ENCODE data around the gene EFCAB8. TPM values are rescaled to one million over a fixed set of nuclear protein-coding genes. Genes with fewer than 3 reads are reported as not detected.

The EFCAB8 gene
- total RNA-seq, 4 donors from 2014 or later, result 1.4 to 1.5 TPM; not detected in 2

- Histone ChIP-seq H3K4me3 (no peak overlapping the region), H3K4me1 (no peaks in the 10 kb centered on the region), H3K27me3 (no peaks in the 10 kb centered on the region), H3K27ac (no peak overlapping the region), H3K36me3 (no peaks in the 10 kb centered on the region), H3K9me3 (no peaks in the 10 kb centered on the region)
- intact Hi-C loops (cut with DNase I; ENCODE audit: low total_unique reads), result no loop called here
- no peak for TF ChIP-seq CTCF (IDR thresholded peaks at IDR 0.05)
- TF ChIP-seq POLR2A (IDR thresholded peaks at IDR 0.05), result no peak
- no peak for DNase-seq
These were observed 23.8 kb upstream of the EFCAB8 start for GRCh38 chr20:32834972-32835371.

GRCh38 chr20:32837157-32837556, 21.6 kb upstream of the EFCAB8 start:
- Histone ChIP-seq H3K27me3 (no peaks in the 10 kb centered on the region), H3K4me3 (no peak overlapping the region), H3K27ac (no peak overlapping the region), H3K9me3 (no peaks in the 10 kb centered on the region), H3K36me3 (no peaks in the 10 kb centered on the region), H3K4me1 (no peaks in the 10 kb centered on the region)
- intact Hi-C loops (cut with DNase I; ENCODE audit: low total_unique reads), result no loop called here
- DNase-seq, result no peak
- no peak for TF ChIP-seq CTCF (IDR thresholded peaks at IDR 0.05)
- TF ChIP-seq POLR2A (IDR thresholded peaks at IDR 0.05), result no peak

GRCh38 chr20:32839227-32839981, 19.3 kb upstream of the EFCAB8 start:
- intact Hi-C loops (cut with DNase I; ENCODE audit: low total_unique reads), result no loop called here
- no peaks in the 10 kb centered on the region for H3K9me3 ChIP-seq
- no peaks in the 10 kb centered on the region for H3K36me3 ChIP-seq
- no peak for DNase-seq
- H3K4me1 ChIP-seq, result no peaks in the 10 kb centered on the region
- H3K27ac ChIP-seq, result no peak overlapping the region
- H3K4me3 ChIP-seq, result no peak overlapping the region
- TF ChIP-seq POLR2A (IDR thresholded peaks at IDR 0.05) (no peak), CTCF (IDR thresholded peaks at IDR 0.05) (no peak)
- no peaks in the 10 kb centered on the region for H3K27me3 ChIP-seq

GRCh38 chr20:32839982-32840285, 18.8 kb upstream of the EFCAB8 start:
- Histone ChIP-seq H3K9me3 (no peaks in the 10 kb centered on the region), H3K4me1 (no peaks in the 10 kb centered on the region), H3K27ac (no peak overlapping the region), H3K4me3 (no peak overlapping the region), H3K27me3 (no peaks in the 10 kb centered on the region), H3K36me3 (no peaks in the 10 kb centered on the region)
- intact Hi-C loops (cut with DNase I; ENCODE audit: low total_unique reads), result no loop called here
- TF ChIP-seq POLR2A (IDR thresholded peaks at IDR 0.05) (no peak), CTCF (IDR thresholded peaks at IDR 0.05) (no peak)
- DNase-seq, result no peak

GRCh38 chr20:32841174-32841573, 17.5 kb upstream of the EFCAB8 start:
- Histone ChIP-seq H3K4me3 (no peak overlapping the region), H3K4me1 (no peaks in the 10 kb centered on the region), H3K27me3 (no peaks in the 10 kb centered on the region), H3K27ac (no peak overlapping the region), H3K9me3 (no peaks in the 10 kb centered on the region), H3K36me3 (no peaks in the 10 kb centered on the region)
- intact Hi-C loops (cut with DNase I; ENCODE audit: low total_unique reads), result no loop called here
- TF ChIP-seq POLR2A (IDR thresholded peaks at IDR 0.05) (no peak), CTCF (IDR thresholded peaks at IDR 0.05) (no peak)
- no peak for DNase-seq

Data from uterus (tissue), 4 donors.